ENCODE data around the gene FHIT.

DNA sequence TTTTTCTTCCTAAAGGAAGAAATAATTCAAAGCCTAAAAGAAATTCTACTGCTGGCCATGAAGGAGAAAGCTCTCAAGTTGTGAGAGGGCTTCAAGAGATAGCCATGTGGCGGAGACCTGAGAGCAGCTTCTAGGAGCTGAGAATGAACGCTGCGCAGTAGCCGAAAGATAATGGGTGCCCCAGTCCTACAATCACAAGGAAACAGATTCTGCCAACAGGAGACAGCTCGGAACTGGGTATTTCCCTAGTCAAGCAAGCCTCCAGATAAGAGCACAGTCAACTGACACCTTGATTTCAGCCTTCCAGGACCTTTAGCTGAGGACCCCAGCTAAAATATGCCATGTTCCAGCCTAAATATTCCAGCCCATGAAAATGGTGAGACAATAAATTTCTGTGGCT is 824.1 kb downstream of the FHIT start:
- no peak for TF ChIP-seq GATA2 (IDR thresholded peaks at IDR 0.05; ENCODE audit: low read depth, low read length)
- no peak for TF ChIP-seq GATA3 (IDR thresholded peaks at IDR 0.05; ENCODE audit: low read depth, low read length)

Measured in SH-SY5Y (cell line).